ENCODE measurements around the gene CDK5.

DNA sequence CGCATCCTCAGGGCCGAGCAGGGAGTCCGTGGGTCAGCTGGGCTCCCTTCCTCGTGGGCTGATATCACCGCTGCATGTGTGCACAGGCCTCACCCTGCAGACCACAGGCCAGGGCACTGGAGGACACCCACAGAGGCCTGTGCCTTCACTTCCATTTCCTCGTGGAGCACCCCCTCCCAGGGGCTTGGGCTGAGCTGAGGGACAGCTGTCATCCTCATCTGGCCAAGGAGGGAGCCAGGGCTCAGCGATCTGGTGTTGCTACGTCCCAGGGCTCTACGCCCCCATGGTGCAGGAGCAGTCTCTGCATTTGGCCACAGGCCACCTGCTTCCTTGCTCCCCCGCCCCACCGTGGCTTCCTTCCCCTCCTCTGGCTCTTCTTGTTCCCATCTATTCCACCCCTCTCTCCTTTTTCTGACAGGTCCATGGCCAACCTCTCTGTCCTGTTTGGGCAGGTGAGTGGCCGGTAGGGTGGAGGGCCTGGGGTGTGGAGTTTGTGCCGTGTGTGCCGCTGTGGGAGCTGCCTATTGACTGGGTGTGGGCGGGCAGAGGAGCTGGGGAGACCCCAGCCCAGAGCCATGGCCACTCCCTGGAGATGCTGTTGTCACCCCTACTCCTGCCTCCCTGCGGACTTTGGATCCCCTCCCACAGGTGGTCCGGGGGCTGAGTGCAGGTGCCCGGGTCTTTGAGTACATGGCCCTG lies 17.7 kb downstream of the CDK5 start:
- TF ChIP-seq, protein P1, sequence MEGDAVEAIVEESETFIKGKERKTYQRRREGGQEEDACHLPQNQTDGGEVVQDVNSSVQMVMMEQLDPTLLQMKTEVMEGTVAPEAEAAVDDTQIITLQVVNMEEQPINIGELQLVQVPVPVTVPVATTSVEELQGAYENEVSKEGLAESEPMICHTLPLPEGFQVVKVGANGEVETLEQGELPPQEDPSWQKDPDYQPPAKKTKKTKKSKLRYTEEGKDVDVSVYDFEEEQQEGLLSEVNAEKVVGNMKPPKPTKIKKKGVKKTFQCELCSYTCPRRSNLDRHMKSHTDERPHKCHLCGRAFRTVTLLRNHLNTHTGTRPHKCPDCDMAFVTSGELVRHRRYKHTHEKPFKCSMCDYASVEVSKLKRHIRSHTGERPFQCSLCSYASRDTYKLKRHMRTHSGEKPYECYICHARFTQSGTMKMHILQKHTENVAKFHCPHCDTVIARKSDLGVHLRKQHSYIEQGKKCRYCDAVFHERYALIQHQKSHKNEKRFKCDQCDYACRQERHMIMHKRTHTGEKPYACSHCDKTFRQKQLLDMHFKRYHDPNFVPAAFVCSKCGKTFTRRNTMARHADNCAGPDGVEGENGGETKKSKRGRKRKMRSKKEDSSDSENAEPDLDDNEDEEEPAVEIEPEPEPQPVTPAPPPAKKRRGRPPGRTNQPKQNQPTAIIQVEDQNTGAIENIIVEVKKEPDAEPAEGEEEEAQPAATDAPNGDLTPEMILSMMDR (IDR thresholded peaks at IDR 0.05; ENCODE audit: insufficient read depth, low read depth, low read length), result no peak
- no peak for TF ChIP-seq EZH2 (IDR thresholded peaks at IDR 0.05; ENCODE audit: insufficient read depth, low read length)
